T follicular helper cell (primary cell): ENCODE measurements around the gene LBHD2.

Source experiments
- DNase-seq: peaks from one replicate; pipeline ENCODE4 v3.0.0-alpha.2; 2020; ENCODE audit warnings: low read depth

LBHD2 gene

DNA sequence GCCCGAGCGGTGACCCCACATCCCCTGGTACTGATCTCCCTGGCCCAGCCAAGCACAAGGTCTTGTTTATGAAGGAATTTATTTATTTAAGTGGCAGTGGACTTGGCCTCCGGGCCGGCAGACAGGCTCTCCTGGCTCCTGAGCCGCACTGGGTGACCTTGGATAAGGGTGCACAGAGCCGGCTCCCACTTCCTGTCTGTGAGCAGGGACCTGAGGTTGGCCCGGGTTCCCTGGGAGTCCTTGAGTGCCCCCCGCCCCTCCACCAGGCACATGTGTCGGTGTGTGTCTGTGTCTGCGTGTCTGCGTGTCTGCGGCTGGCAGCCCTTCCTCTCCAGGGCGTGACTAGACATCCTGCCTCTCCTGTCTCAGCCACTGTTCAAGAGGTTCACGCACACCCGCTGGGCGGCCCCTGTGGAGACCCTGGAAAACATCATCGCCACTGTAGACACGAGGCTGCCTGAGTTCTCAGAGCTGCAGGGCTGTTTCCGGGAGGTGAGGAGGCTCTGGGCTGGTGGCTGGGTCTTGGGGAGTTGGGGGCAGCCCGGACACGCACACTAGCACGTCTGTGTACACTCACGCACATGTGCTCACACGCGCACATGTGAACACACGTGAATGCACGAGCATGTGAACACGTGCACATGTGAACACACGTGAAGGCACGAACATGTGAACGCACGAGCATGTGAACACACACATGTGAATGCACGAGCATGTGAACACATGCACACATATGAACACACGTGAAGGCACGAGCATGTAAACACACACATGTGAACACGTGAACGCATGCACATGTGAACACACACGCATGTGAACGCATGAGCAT lies 48.6 kb downstream of the LBHD2 start:
- DNase-seq: no peak

GRCh38 chr14:103133210-103134140 lies 49.5 kb downstream of the LBHD2 start:
- DNase-seq: no peak

DNA sequence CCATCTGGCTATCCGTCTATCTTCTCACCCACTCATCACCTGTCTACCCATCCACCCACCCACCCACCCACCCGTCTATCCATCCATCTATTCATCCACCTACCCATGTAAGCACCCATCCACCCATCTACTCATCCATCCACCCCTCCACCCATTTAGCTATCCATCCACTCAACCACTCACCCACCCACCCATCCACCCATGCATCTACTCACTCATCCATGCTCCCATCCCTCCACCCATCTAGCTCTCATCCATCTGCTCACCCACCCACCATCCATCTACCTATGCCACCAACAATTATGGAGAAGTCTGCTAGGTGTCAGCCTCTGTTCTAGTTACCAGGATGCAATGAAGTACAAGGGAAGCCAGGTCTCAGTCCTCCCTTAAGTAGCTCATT lies 50.4 kb downstream of the LBHD2 start:
- no peak for DNase-seq

GRCh38 chr14:103134919-103135318 lies 50.9 kb downstream of the LBHD2 start:
- no peak for DNase-seq

DNA sequence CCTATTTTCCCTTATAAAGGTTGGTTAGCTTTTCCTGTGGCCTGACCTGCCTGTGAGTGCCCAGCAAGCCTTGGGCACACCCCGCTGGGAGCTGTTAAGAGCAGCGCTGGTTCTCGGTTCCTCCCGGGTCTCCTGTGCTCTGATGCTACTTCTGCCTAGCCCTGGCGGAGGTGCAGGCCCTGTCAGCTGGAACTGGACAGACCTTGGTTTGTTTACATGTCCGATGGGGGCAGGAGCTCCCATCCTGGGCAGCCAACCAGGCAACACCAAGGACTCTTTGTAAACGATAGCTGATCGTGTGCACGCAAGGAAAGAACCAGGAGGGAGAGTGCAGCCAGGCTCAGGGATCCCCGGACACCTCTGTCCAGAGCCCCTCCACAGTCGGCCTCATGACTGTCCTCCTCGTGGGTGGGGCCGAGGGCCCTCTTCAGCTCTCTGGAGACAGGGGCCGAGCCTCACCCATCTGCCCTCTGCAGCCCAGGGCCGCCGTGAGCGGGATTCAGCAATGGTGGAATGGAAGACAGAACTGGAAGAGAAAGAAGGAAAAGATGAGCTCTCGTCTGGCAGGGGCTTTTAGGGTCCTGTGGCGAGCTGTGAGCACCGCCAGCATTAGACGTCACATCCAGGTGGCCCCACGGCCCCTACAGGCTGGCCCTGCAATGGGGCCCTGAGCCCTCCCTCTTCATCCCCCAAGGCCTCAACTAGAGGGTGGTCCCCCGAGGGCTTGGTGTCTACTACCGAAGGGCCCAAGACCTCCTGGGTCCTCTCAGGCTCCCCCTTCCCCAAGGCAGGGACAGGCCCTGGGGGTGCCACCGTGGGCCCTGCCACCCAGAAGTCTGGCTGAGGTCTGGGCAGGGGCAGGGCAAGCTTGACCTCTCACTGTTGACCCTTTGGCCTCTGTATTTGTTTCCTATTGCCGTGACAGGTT lies 51.6 kb downstream of the LBHD2 start:
- no peak for DNase-seq

GRCh38 chr14:103136388-103137271 lies 52.6 kb downstream of the LBHD2 start:
- DNase-seq: no peak

- no peak for DNase-seq
Measured at GRCh38 chr14:103137689-103138300, 53.8 kb downstream of the LBHD2 start.

DNA sequence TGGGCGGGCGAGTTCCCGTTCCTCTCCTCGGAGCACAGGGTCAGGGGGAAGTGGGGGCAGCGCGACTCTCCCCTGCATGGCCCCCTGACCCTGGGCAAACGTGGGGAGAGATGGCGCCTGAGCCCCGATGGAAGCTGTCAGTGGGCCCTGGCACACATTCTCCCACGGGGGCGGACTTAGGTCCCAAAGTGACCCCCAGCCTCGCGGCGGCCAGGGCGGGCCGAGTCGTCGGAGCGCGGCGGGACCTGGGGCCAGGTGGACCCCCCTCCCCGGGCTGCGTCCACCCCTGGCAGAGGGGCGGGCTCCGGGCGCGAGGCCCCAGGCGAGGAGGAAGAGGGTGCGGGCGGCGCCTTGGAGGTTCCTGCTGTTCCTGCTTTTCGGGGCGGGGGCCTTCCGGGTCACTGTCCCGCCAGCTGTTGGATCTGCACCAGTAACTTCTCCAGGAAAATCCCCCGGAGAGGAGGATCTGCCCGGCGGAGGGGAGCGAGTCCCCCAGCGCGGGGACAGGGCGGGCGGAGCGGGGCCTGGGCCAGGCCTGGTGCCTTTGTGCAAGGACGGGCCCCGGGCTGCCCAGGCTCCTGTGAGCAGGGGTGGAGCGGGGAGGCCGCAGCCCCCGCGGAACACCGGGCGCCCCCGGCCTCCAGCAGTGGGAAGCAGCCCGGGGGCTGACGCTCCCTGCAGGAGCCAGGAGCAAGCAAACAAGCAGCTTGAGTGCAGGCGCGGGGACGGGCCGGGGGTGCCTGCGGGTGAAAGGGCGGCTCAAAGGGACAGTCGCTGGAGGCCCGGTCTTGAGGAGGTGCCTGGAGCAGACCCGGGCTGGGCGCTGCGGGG lies 54.5 kb downstream of the LBHD2 start:
- no peak for DNase-seq

DNA sequence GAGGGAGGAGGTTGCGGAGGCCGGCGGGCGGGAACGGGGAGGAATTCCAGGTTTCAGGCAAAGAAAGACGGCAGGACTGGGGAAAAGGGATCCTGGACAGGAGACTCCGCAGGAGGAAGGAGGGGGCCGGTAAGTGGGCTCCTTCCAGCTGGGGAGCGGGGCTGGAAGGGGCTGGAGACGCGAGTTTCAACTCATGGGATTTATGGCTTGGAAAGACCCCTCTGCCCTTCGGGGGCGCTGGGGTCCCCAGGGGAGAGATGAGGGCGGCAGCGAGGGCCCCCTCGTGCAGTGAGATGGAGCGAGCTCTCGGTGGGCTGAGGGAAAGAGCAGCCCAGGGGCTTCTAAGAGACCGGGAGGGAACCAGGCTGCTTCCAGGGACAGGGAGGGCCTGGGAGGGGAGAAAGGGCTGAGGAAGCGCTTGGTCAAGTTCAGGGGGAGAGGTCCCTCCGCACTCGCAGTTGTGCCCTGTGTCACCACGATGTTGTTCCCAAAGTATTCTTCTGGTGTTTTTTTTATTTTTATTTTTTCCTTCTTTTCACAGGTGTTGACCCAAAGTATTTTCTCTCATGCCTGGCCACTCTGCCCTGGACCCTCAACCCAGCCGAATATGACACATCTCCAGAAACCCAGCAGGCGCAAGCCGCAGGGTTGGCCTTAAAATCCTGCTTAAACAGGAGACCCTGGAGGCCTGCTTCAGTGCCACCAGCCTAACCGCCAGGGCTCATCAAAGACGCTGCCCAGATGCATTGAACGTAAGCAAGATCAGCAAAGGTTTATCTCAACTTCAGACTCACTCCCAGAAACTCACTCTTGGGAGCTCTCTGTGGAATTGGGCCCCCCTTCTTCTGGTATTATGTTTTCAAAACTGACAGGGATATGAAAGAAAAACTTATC lies 55.4 kb downstream of the LBHD2 start:
- DNase-seq: no peak
